ENCODE results near the gene RAB43. TPM values are rescaled to one million over a fixed set of nuclear protein-coding genes. Genes with fewer than 3 reads are reported as not detected.
"Not testable (repeated sequence)": the region's sequence is repeated elsewhere in the genome, so short reads cannot be mapped to it uniquely, and the experiment has no call there.

RAB43 gene
- total RNA-seq, 1 donor = 19.0 TPM

DNA sequence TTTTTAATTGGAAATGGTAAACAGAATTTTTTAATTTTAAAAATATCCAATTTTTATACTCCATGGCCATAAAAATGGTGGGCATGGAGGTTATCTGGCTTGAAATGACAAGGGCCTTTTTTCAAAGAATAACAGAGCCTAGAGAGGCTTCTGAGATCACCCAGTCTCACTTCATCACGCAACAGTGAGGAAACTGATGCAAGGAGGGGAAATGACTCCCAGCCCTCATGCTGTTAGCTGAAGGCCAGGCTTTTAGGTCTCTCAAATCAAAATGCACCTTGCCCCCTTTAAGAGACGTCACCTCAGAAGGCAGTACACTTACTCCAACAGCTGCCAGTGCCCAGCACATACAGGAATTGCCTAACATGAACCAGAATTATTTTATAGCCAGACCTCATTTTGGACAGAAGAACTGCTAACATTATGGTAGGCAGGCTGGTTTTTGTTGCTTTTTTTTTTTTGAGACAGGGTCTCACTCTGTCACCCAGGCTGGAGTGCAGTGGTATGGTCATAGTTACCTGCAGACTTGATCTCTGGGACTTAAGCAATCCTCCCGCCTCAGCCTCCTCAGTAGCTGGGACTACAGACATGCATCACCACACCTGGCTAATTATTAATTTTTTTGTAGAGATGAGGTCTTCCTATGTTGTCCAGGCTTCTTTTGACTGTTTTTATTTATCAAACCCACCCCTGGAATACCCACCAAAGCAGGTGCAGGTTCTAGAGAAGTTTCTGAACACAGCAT, 9.1 kb downstream of the RAB43 start:
- TF ChIP-seq, protein P1, sequence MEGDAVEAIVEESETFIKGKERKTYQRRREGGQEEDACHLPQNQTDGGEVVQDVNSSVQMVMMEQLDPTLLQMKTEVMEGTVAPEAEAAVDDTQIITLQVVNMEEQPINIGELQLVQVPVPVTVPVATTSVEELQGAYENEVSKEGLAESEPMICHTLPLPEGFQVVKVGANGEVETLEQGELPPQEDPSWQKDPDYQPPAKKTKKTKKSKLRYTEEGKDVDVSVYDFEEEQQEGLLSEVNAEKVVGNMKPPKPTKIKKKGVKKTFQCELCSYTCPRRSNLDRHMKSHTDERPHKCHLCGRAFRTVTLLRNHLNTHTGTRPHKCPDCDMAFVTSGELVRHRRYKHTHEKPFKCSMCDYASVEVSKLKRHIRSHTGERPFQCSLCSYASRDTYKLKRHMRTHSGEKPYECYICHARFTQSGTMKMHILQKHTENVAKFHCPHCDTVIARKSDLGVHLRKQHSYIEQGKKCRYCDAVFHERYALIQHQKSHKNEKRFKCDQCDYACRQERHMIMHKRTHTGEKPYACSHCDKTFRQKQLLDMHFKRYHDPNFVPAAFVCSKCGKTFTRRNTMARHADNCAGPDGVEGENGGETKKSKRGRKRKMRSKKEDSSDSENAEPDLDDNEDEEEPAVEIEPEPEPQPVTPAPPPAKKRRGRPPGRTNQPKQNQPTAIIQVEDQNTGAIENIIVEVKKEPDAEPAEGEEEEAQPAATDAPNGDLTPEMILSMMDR (IDR thresholded peaks at IDR 0.05; ENCODE audit: insufficient read depth, low read depth, low read length) = no peak
- DNase-seq (ENCODE audit: low read depth) = peak; percentile 28
- H3K4me3 ChIP-seq (ENCODE audit: low read depth, low read length) = no peak overlapping the region

DNA sequence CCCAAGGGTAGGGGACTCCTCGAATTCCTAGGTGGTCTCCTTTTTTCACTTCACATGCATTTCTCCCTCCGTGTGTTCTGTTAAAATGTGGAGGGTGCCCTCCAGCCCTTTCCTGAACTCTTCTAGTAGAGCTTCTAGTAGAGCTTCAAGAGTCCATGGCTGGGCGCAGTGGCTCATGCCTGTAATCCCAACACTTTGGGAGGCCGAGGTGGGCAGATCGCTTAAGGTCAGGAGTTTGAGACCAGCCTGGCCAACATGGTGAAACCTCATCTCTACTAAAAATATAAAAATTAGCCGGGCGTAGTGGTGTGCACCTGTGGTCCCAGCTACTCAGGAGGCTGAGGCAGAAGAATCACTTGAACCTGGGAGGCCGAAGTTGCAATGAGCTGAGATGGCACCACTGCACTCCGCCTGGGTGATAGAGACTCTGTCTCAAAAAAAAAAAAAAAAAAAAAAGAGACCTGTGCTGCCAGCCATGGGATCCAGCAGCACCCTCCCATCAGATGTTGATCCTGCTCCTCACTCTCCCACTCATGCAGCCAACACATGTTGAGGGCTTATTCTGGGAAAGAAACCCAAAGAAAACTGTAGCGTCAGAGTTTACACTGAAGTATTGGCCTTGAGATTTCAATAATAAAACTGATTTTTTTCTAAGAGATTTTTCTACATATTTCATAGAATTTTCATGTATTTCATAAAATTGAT, 10.4 kb downstream of the RAB43 start:
- DNase-seq (ENCODE audit: low read depth); H3K4me3 ChIP-seq (ENCODE audit: low read depth, low read length): not testable (repeated sequence)

DNA sequence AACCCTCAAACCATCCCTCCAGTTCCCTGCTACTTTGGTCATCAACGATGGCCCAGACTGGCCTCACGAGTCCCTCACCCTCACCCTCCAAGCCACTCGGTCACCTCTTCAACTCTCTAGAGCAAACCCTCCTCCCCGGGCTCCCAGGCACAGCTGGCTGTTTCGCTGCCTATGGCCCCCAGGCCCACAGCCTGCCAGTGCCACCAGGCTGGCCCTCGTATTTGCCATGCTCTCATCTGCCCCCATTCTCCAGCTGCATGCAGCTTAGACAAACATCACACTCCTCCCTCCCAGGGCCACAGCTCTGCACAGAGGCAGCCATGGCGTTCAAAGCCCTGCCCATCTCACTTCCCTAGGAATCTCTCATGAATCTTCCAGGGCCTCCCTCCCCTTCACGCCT, 13.8 kb downstream of the RAB43 start:
- no peak overlapping the region for H3K4me3 ChIP-seq (ENCODE audit: low read depth, low read length)
- DNase-seq (ENCODE audit: low read depth) = no peak
- TF ChIP-seq, protein P1 (IDR thresholded peaks at IDR 0.05; ENCODE audit: insufficient read depth, low read depth, low read length) = no peak

DNA sequence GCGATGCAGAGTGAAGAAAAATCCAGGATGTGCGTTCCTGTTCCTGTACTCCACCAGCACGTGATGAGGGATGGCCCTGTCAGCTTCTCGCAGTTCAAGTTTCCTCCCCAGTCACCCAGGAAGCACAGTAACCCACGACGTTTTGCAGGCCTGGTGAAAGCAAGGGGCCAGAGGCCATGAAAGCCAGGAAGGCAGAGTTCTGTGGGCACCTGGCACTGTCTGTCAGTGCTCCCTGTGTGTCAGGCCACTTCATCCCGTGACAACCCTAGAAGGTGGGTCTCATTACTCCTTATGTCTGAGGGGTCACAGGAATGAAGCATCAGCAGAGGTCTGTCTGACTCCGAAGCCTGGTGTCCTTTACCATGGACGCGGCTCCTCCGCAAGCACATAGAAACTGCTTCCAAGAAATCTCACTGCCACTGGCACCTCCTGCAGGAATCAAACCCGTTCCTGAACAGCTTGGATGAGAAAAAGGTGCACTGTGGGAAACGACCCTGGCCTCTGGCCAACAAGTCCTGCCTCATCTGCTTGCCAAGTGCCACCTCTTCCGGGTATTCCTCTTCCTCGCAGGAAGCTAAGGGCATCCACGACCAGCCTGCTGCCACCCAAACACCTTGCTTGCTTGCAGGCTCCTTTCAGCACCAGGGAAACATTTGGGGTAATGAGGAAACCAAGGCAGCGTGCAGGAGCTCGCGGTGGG, 14.6 kb downstream of the RAB43 start:
- no peak overlapping the region for H3K4me3 ChIP-seq (ENCODE audit: low read depth, low read length)
- TF ChIP-seq, protein P1 (IDR thresholded peaks at IDR 0.05; ENCODE audit: insufficient read depth, low read depth, low read length) = no peak
- no peak for DNase-seq (ENCODE audit: low read depth)

DNA sequence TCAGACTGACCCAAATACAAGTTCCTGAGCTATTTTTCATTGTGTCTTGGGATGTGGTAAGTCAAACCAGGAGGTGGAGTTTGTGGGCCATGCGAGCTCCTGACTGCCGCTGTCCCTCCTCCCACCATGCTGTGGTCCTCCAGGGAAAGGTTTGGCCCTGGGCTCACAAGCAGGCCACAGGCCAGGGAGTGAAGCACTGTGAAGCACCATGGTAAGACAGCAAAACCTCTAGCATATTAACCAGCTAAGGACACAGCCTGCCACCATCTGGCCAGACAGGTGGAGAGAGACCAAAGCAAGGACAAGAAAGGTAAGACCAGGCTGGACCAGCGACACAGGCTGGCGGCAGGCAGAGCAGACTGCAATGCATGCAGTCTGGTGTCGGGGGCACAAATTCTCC, 15.3 kb downstream of the RAB43 start:
- peak; percentile 5 for DNase-seq (ENCODE audit: low read depth)
- no peak overlapping the region for H3K4me3 ChIP-seq (ENCODE audit: low read depth, low read length)
- TF ChIP-seq, protein P1 (IDR thresholded peaks at IDR 0.05; ENCODE audit: insufficient read depth, low read depth, low read length) = no peak

DNA sequence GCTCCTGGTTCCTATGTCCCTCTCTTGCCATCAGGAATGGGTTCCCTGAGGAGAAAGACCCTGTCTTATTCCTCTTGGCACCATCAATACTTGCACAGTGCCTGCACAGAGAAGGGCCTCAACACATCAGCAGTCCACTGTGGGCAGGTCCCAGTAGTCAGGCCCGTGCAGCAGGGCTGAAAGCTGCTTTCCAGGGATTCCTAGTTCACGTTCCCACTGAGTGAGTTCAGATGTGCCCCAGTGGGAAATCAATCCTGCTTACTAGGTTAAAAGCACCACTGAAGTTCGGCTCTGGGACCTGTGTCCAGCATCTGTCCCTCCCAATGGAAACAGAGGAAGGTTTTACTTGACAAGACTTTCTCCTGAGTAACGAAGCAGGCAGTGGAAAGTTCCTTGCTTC, 15.7 kb downstream of the RAB43 start:
- TF ChIP-seq, protein P1 (IDR thresholded peaks at IDR 0.05; ENCODE audit: insufficient read depth, low read depth, low read length) = no peak
- no peak for DNase-seq (ENCODE audit: low read depth)
- no peak overlapping the region for H3K4me3 ChIP-seq (ENCODE audit: low read depth, low read length)

DNA sequence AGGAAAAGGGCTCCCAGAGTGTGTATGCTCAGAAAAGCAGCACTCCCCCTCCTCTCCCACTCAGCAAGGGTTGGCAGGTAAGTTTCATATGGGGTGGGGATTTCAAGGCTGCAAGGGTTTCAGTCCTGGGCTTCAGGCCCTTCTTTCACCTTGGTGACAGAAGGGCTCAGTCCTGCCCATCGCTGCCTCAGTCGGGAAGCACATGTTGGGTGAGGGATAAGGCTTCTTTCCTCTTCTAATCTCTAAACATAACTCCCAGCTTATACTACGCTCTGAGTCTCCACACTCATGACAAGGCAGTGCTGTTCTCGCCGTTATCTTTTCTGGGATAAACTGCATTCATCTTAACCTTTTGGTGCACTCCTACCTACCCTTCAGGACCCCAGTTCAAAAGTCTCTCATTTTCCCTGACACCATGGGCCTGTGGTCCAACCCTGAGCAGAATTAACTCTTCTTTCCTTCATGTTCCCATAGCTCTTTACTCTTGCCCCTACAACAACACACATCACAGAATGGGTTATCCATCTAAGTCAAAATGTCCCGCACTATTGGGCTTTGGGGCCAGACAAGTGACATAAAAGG, 17.0 kb downstream of the RAB43 start:
- TF ChIP-seq, protein P1 (IDR thresholded peaks at IDR 0.05; ENCODE audit: insufficient read depth, low read depth, low read length) = no peak
- no peak overlapping the region for H3K4me3 ChIP-seq (ENCODE audit: low read depth, low read length)
- no peak for DNase-seq (ENCODE audit: low read depth)
